T-helper 2 cell treated with Interferon-gamma antibody and Interleukin-4, amounts not matched to agents 5 μg/mL and 100 μg/mL, for 36 hours (primary cell): ENCODE results near the gene EFCAB8.
A peak's percentile ranks its signal among the peaks of the same experiment; 100 is the strongest.

Experiments
- DNase-seq: peaks from one replicate; pipeline ENCODE4 v3.0.0; 2021; ENCODE audit warnings: low spot score
- H3K27ac Mint-ChIP-seq: one replicate; pipeline ENCODE4 v1.8.0; 2021; ENCODE audit warnings: mild to moderate bottlenecking, mixed read lengths
- H3K27me3 Mint-ChIP-seq: one replicate; pipeline ENCODE4 v1.8.0; 2021; ENCODE audit warnings: low read depth, mixed read lengths
- H3K36me3 Mint-ChIP-seq: one replicate; pipeline ENCODE4 v1.8.0; 2021; ENCODE audit warnings: low read depth, mixed read lengths
- H3K4me1 Mint-ChIP-seq: one replicate; pipeline ENCODE4 v1.8.0; 2021; ENCODE audit warnings: low read depth, mixed read lengths
- H3K4me3 Mint-ChIP-seq: one replicate; pipeline ENCODE4 v1.8.0; 2022; ENCODE audit warnings: mild to moderate bottlenecking, moderate library complexity, mixed read lengths
- H3K9me3 Mint-ChIP-seq: one replicate; pipeline ENCODE4 v1.8.0; 2021; ENCODE audit warnings: mixed read lengths

EFCAB8 gene

DNA sequence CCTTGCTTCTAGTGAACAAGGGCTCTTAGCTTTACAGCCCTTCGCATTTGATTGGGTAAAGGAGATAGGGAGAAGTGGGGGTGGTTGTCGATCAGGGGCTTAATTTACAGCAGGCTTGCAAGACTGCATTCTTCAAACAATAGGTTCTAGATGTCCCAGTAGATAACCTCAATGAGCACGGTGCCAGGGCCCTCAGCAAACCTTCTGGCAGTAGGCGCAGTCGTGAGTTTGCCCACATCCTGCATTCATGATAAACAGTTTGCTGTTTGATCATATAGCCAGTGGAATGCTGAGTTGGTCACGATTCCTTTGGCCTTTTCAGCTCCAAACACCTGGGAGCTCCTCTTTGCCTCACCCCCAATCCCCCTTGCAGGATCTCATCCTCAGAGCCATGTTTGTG is 118.0 kb downstream of the EFCAB8 start:
- Mint-ChIP-seq H3K36me3 (peaks cover 15% of the 10 kb centered on the region), H3K4me1 (peaks cover 33% of the 10 kb centered on the region), H3K9me3 (peaks cover 7% of the 10 kb centered on the region), H3K4me3 (no peak overlapping the region), H3K27ac (peak overlapping the region; percentile 77), H3K27me3 (no peaks in the 10 kb centered on the region)
- no peak for DNase-seq

DNA sequence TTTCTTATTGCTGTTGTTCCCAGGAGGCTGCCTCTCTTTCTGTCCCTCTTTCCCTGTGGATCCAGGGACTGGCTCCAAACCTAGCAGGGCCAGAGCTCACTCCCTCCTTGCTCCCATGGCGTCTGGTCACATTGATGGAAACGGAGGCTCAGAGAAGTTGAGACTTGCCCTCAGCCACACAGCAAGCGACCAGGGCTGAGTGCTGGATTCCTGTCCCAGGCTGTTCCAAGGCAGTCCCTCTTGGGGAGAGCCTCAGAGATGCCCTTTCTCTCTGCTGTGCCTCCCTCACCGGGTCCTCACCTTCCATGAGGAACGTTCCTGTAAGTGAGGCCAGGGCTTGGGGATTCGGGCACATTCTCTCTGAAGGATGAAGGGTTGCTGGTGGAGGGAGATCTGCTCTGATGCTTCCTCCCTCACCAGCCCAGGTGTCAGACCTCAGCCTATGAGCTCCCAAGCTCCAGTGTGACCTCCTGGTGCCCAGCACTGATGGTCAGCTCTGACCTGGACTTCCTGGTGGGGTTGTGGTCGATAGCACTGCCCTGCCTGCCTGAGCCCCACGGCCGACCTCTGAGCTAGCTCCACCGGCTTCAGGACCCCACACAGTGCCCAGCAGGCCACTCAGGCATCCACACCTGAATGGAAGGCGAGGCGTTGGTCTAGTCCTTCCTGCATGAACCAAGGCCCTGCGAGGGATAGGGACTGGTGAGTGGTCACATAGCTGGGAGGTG is 118.7 kb downstream of the EFCAB8 start:
- no peak overlapping the region for H3K27ac Mint-ChIP-seq
- H3K4me1 Mint-ChIP-seq = peaks cover 31% of the 10 kb centered on the region
- peaks cover 15% of the 10 kb centered on the region for H3K36me3 Mint-ChIP-seq
- peaks cover 7% of the 10 kb centered on the region for H3K9me3 Mint-ChIP-seq
- no peak for DNase-seq
- no peaks in the 10 kb centered on the region for H3K27me3 Mint-ChIP-seq
- no peak overlapping the region for H3K4me3 Mint-ChIP-seq

DNA sequence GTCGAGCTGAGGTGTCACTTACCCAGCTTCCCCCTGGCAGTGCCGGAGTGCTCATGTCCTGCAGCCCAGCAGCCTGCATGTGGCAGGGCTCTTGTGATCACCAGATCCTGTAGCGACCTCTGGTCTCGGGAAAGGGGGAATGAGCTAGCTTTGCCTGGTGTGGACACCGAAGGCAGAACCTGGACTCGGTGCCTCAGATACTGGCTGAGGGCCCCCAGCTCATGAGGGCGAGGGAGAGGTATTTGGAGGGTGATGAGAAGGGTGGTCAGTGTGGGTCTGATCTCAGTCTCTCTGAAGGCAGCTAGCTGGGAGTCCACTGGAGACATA is 119.2 kb downstream of the EFCAB8 start:
- no peak for DNase-seq
- no peak overlapping the region for H3K4me3 Mint-ChIP-seq
- H3K27me3 Mint-ChIP-seq = no peaks in the 10 kb centered on the region
- H3K36me3 Mint-ChIP-seq = peaks cover 15% of the 10 kb centered on the region
- peaks cover 27% of the 10 kb centered on the region for H3K4me1 Mint-ChIP-seq
- peaks cover 7% of the 10 kb centered on the region for H3K9me3 Mint-ChIP-seq
- no peak overlapping the region for H3K27ac Mint-ChIP-seq

GRCh38 chr20:32979201-32979998 is 120.7 kb downstream of the EFCAB8 start:
- H3K27ac Mint-ChIP-seq = no peak overlapping the region

DNA sequence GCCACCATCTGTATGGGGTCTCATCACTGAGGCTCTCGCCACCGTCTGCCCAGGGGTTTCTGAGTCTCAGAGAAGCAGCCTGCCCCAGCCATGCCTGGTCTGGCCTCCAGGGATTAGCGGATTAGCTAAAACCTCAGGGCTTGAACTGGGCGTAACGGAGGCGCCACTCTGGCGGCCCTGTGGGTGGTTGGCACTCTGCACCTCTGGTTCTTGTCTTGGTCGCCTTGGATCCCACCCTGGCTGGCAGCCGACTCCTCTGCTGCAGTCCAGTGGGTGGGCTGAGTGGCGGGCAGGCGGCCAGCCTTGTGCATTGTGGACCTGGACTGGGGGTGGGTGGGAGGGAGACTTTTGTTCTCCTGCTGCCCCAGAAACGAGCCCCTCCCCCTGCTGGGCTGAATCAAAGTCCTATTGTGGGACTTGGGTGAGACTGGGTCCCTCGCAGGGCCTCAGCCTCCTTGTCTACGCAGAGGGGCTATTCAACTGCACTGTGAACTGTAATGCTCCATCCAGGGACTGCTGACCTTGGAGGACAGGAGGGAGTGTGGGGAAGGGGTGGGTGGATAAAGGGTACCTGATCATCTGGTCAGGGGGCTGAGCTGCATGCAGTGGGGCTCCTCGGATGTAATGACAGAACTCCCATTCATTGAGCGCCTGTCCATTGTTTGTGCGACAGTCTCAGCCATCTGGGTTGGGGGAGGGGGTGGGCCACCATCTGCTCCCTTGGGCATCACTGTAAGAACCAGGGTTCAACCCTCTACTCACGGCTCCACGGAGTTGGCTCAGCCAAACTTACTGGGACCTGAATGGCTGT is 121.6 kb downstream of the EFCAB8 start:
- H3K4me1 Mint-ChIP-seq = peaks cover 9% of the 10 kb centered on the region
- no peak overlapping the region for H3K27ac Mint-ChIP-seq
- H3K27me3 Mint-ChIP-seq = no peaks in the 10 kb centered on the region
- no peak overlapping the region for H3K4me3 Mint-ChIP-seq
- H3K9me3 Mint-ChIP-seq = peaks cover 7% of the 10 kb centered on the region
- H3K36me3 Mint-ChIP-seq = peaks cover 10% of the 10 kb centered on the region
- no peak for DNase-seq

More at GRCh38 chr20:32979201-32979998, 120.7 kb downstream of the EFCAB8 start:
- Mint-ChIP-seq H3K4me3 (no peak overlapping the region), H3K27me3 (no peaks in the 10 kb centered on the region), H3K9me3 (peaks cover 7% of the 10 kb centered on the region), H3K4me1 (peaks cover 14% of the 10 kb centered on the region), H3K36me3 (peaks cover 15% of the 10 kb centered on the region)
- no peak for DNase-seq

GRCh38 chr20:32980990-32981389 is 122.3 kb downstream of the EFCAB8 start:
- Mint-ChIP-seq H3K27me3 (no peaks in the 10 kb centered on the region), H3K4me1 (peaks cover 9% of the 10 kb centered on the region)

GRCh38 chr20:32982617-32983458 is 124.1 kb downstream of the EFCAB8 start:
- Mint-ChIP-seq H3K27me3 (no peaks in the 10 kb centered on the region), H3K36me3 (no peaks in the 10 kb centered on the region), H3K4me1 (peaks cover 1% of the 10 kb centered on the region), H3K9me3 (no peaks in the 10 kb centered on the region), H3K27ac (no peak overlapping the region), H3K4me3 (no peak overlapping the region)
- no peak for DNase-seq

More at GRCh38 chr20:32980990-32981389, 122.3 kb downstream of the EFCAB8 start:
- Mint-ChIP-seq H3K36me3 (peaks cover 8% of the 10 kb centered on the region), H3K4me3 (no peak overlapping the region), H3K27ac (no peak overlapping the region), H3K9me3 (peaks cover 7% of the 10 kb centered on the region)
- no peak for DNase-seq

- no peaks in the 10 kb centered on the region for H3K36me3 Mint-ChIP-seq
- no peak for DNase-seq
- no peaks in the 10 kb centered on the region for H3K27me3 Mint-ChIP-seq
- H3K27ac Mint-ChIP-seq = no peak overlapping the region
- H3K4me1 Mint-ChIP-seq = peaks cover 1% of the 10 kb centered on the region
- H3K9me3 Mint-ChIP-seq = no peaks in the 10 kb centered on the region
- H3K4me3 Mint-ChIP-seq = no peak overlapping the region
Observed at GRCh38 chr20:32983459-32984112, 124.9 kb downstream of the EFCAB8 start.

DNA sequence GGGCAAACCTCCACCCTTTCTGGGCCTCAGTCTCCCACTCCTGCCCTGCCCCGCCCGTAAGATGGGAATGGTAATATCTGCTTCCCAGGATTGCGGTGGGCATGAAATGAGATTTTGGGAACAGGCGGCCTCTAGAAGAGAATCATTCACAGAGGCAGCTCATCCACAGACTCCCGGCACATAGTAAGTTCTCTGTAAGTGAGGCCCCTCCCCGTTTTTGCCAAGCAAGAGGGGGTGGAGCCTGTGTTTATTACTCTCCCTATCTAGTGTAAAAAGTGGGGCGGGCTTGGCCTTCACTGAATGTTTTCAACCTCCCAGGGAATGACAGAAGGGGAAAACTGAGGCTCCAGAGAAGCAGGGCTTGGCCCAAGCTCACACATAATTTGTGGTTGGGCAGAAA is 125.5 kb downstream of the EFCAB8 start:
- Mint-ChIP-seq H3K4me1 (peaks cover 1% of the 10 kb centered on the region), H3K9me3 (no peaks in the 10 kb centered on the region), H3K36me3 (no peaks in the 10 kb centered on the region), H3K27ac (no peak overlapping the region), H3K4me3 (no peak overlapping the region), H3K27me3 (no peaks in the 10 kb centered on the region)
- no peak for DNase-seq

GRCh38 chr20:32984631-32985354 is 126.1 kb downstream of the EFCAB8 start:
- H3K27me3 Mint-ChIP-seq = no peaks in the 10 kb centered on the region
- H3K27ac Mint-ChIP-seq = no peak overlapping the region

DNA sequence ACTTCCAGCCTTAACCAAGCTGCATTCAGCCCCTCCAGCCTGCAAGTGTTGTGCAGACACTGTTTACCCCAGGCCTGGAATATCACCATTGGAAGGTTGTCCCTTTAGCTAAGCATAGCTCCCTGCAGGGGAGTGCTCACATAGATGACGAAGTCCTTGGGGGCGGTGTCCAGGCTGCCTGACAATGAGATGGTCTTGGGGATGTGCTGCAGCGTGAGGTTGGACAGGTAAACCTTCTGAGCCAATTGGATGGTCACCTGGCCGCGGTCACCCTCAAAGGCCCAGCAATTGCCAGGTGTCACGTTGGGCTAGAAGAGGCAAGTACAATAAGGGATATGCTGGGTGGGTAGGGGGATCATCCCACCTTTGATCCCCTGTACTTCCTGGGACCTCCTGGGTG is 126.9 kb downstream of the EFCAB8 start:
- Mint-ChIP-seq H3K27ac (no peak overlapping the region), H3K27me3 (no peaks in the 10 kb centered on the region), H3K4me3 (no peak overlapping the region), H3K4me1 (peaks cover 1% of the 10 kb centered on the region), H3K36me3 (no peaks in the 10 kb centered on the region), H3K9me3 (no peaks in the 10 kb centered on the region)
- no peak for DNase-seq

More at GRCh38 chr20:32984631-32985354, 126.1 kb downstream of the EFCAB8 start:
- Mint-ChIP-seq H3K36me3 (no peaks in the 10 kb centered on the region), H3K9me3 (no peaks in the 10 kb centered on the region), H3K4me1 (peaks cover 1% of the 10 kb centered on the region), H3K4me3 (no peak overlapping the region)
- no peak for DNase-seq

DNA sequence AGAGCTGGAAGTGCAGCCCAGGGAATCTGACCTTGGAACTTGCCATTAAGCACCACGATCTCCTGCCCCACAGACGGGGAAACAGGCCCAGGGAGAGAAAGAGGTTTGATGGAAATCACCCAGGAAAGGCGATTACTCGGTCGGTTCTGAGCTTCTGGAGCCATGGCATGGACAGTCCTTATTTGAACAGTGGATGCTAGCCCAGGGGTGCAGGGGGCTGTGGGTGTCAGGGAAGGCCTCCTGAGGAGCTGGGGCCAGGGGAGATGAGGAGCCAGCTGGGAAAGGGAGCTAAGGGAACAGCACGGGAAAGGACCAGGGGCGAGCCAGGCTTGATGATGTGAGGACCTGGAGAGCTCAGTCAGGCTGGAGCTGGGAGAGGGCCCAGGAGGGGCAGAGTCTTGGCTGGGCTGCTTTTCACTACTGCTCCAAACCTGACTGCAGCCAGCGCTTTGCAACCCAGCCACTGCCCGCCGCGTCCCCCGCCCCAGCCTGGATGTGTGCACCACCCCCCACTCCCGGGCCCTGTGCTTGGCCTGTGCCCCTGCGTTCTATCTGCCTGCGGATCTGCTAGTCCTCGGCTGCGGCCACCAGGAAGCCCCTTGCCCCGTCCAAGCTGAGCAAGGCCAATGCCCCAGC is 127.7 kb downstream of the EFCAB8 start:
- H3K9me3 Mint-ChIP-seq = no peaks in the 10 kb centered on the region
- peaks cover 3% of the 10 kb centered on the region for H3K4me1 Mint-ChIP-seq
- no peak for DNase-seq
- no peak overlapping the region for H3K27ac Mint-ChIP-seq
- no peak overlapping the region for H3K4me3 Mint-ChIP-seq
- no peaks in the 10 kb centered on the region for H3K36me3 Mint-ChIP-seq
- H3K27me3 Mint-ChIP-seq = no peaks in the 10 kb centered on the region
